HL-60/S4 treated with retinoic acid at 250 ng/mL for 4 days and 3 days (cell line): ENCODE measurements around the gene MED27.

Experiments used
- in situ Hi-C: fragments of 300-500 bp; cut with MboI; formaldehyde crosslinking; loops from 2 replicates; pipeline ENCODE4 v1.7.0; 2022; ENCODE audit warnings: low sequenced_read_pairs

The MED27 gene

DNA sequence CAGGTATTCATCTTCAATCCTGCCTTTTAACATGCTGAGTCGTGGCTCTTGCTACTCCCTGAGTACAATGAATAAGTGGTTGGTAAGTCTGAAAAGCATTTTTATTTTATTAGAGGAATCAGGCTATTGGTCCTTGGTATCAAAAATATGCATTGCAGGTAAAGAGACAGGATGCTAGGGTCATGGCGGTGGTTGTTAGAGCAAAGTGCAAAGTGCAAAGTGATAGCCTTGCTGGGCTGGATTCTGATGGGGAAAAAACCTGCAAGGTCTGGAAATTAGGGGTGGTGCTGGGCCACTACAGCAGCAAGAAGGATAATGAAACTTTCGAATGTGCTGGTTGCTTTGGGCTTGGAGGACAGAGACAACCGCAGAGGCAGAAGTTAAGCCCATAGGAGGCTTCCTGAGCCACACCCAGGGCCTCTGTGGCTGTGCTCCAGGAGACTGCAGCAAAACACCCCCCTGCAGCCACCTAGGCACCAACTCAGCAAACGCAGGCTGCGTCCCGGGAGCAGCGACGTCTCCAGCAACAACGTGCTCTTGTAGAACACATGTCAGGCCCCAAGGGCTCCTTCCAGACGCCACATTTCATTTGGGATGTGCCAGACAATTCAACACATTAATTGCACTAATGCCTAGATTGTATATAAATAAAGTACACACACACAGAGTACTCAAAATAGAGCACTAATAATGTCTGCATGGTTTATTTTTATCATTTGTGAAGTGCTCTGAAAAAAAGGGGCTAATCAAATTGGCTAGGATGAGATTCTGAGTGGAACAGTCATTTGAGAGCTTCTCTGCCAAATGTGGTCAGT, 190.0 kb downstream of the MED27 start:
- in situ Hi-C loops, result no loop called here

DNA sequence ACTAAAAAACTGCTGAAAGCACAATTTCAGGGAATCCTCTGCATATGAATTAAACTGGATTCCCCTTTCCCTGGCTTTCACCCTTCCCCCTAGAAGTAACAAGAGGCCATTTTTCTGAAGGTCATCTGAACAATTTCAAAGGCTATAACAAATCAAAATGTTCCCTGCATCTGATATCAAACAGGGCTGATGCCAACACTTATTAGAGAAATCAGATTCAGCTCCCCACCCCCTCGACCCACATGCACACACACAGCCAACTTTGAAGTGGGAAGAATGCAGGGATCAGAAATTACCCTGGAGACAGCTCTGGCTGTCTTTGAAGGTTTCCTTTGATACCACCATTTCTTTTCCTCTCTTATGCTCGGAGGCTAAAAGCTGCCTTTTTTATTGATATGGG, 190.7 kb downstream of the MED27 start:
- in situ Hi-C loops, result no loop called here

DNA sequence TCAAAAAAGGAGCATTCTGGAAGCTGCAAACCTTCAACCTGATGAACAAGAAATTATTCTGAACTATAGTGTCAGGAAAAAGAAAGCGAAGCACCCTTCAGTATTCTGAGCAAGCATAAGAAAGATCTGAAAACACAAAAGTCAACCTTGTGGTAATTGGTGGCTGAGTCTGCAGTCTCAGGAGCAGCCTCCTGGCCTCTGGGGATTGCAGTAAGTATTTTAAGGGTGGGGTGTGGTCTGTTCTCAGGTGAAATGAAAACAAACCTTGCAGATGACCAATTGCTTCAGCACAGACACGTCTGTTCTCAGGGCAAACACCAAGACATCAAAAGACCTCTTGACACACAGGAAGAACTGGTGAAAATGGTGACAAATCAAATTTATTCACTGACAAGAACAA, 192.0 kb downstream of the MED27 start:
- in situ Hi-C loops, result no loop called here

DNA sequence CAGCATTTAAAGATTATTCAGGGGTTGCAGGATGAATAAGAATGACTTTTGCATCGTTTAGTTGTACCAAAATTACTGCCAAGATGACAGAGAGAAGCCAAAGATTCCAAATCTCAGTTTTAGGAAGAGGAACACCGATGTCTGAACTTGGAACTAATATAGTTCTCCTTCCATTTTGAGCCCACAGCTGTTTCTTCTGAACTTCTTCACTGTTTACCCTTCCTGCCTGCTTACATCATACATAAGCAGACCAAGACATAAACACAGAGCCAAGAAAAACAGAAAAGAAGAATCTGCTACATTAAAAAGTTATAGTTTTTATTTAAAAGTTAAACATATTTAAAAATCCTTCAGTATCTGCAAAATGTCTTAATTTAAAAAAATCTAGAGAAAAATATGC, 192.8 kb downstream of the MED27 start:
- in situ Hi-C loops, result no loop called here

DNA sequence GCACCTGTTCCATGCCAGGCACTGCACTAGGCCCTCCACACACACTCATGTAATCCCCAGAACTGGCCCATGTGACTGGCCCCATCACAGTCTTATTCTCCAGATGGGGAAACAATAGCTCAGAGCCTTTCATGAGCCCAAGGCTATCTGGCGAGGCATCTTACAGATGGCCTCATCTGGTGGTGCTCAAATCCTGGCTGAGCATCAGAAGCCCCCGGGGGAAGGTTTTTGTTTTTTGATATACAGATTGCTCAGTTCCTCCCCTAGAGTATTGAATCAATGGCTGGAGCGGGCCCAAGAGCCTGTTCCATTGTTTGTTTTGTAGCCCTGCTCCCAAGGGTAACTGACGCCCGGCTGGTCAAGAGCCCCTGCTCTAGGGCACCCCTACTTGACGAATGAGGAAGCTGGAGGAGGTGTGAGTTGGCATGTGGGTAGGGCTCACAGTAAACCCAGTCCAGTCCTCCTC, 194.5 kb downstream of the MED27 start:
- in situ Hi-C loops, result no loop called here

DNA sequence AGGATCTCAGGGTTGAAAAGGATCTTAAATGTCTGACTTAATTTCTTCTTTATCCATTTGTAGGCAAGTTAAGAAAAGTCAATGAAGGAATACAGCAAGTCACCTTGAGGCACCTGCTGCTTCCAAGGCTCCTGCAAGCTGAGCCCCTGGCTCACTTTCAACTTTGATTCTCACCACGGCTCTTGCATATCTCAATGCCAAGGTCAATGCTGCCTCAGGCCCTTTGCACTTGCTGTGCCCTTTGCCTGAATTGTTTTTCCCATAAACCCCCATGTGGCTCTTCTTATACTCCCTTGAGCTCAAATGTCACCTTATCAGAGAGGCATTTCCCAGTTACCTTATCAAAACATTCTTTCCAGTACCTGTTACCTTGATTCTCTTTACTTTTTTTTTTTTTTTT, 195.4 kb downstream of the MED27 start:
- in situ Hi-C loops, result no loop called here

DNA sequence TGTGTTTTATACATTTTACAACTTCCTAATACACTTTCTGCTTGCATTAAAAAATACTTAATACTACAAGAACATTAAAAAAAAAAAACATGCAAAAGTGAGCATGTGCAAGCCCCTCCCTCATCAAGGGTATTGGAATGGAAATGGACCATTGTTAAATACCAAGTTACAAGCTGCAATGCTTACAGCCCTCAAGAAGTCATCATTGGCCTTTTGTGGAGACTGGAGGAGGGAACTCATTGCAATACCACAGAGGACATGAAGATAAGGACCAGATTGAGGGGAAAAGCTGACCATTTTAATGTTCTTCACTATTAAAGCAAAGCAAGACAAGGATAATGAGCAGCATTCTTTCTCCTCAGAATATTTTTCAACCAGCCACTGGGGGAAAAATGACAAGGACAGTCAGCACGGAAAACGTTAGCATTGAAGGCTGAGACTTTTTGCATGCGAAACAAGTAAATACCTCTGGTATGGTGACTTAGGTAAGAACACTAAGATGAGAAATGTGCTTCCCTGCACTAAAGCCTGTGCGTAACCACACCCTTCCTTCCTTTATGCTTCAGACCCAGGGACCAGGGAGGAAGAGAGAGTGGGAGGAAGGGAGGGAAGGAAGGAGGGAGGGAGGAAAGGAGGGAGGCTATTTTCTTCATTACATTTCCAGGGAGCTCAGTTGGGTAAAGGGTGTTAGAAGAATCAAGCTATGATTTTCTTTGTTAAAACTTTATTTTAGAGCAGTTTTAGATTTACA, 198.7 kb downstream of the MED27 start:
- in situ Hi-C loops, result no loop called here

DNA sequence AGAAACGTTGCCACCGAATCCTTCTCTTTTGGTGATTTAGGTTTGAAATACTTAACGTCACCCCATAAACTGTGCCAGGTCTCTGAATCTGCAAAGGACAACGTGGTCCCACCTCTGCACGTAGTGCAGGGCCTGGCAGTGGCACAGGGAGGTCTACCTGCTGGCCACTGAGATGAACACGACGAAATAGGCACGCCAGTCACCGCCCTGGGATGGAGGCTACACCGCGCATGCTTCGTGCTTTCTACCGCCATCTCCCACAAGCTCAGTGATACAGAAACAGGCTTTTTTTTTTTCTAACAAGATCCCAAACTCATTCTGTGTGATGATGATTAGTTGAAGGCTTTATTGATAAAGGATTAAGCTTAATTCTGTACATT, 199.8 kb downstream of the MED27 start:
- in situ Hi-C loops, result no loop called here

DNA sequence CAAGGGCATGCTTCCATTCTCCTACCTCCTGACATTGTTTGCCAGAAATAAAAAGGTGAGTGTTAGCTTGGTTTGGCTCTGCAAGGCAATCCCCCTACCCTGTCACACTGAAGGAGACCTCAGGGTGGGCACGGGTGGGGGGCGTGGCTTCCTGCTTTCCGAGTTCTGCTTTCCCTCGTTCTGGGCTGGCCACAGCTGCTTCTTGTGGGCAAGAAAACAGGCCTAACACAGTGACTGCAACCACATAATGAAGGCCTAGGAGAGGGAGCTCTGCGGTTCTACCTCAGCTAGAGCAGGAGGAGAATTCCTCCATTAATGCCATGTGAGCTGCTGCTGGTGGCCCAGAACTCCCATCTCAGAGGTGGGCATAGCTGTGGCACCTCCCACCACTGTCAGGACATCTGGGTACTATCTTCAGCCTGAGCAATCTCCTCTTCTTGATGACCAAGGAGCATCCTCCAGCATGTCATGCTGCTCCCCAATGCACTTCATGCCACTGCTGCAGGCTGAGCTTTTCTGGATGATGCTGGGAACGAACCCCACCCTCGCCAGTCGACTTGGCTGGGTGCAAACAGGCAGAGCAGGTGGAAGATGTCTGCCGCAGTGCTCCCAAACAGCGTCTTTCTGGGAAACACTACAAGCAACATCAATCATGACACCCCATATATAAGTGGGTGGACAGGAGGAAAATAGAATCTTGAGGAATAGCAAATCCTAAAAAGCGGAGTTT, 200.3 kb downstream of the MED27 start:
- in situ Hi-C loops, result no loop called here

DNA sequence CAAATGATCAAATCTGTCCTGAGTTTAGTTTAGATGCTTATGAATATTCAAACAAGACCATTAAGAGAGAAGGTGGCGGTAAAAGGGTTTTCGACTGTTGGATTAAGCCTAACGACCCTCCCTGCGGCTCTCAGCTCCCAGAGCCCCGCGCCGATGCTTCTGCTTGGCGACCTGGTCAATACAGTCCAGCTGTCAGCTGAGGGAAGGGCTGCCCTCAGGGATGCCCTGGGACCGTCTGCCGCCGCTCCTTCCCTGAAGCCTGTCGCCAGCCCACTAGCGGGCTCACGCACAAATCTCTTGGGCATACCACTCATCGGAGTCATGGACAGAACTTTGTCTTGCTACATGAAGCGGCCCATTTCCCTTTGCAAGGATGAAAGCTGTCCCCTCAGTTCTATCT, 203.2 kb downstream of the MED27 start:
- in situ Hi-C loops, result no loop called here

DNA sequence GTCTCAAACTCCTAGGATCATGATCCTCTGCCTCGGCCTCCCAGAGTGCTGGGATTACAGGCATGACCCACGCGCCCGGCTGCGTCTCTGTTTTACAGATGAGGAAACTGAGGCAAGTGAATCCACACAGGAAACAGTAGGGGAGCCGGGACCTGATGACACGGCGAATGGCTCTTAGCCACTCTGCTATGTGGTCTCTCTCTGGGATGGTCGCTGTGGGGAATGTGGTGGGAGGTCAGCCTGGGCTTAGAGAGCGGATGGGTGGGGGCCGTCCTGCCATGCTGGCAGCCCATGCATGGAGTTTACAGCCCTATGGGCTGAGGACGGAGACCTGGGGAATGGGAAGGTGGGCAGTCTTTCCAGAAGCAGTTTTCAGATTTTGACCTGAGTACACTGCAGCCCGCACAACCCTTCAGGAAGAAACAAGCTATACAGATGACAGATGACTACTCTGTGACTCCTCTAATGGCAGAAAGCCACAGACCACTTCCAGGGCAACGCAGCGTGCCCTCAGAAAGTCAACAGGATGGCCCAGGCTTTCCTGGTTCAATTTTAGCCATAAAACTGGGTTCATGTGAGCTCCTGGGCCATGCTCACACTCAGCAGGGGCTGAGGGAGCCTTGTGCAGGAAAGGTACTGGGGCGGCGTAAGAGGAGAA, 203.7 kb downstream of the MED27 start:
- in situ Hi-C loops, result no loop called here

DNA sequence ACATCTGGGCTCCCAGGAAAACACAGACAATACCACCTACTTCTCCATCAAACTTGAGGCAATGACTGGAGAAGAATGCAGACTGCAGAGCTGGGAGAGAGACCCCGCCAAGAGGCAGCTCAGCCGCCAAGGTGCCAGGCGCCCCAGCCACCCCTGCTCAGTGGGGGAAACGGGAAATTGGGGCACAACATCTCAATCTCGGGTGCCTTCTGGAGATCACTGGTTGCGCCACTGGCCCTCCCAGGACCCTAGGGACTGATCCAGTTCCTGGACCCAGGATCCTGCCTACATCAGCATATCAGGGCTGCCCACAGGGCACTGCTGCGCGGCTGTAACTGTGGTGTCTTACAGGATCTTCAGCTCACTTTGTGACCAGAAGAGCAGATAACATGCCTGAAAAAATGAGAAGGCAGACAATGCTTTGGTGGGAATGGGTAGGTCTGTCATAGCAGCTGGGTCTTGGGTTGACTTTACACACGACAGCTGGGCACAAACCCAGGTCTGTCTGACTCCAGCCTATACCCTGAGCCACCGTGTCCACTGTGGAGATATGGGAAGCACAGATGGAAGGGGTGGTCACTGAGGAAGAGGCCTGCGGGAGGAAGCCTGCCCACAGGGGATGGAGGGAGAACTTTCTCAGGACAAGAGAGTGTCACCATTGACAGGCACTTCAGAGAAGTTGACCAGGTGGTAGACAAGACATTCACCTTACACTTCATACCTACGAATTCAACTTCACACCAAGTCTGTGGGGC, 204.6 kb downstream of the MED27 start:
- in situ Hi-C loops, result no loop called here

DNA sequence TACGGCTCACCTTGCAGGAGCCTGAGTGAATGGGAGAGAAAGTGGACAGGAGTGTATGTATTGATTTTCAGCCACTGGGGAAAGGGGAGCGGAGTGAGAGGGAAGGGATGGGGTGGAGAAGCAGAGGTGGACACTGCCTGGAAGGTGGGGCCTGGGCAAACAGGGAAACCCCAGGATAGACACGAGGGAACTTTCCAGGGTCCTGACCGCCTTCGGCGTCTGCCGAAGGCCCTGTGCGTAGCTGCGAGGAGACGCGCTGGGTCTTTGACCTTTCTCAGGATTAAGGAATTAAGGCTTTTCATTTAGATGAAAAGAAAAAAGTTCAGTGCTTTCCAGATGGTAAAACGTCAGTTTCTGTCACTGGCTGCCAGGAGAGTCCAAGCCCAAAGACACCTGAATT, 205.2 kb downstream of the MED27 start:
- in situ Hi-C loops, result no loop called here

DNA sequence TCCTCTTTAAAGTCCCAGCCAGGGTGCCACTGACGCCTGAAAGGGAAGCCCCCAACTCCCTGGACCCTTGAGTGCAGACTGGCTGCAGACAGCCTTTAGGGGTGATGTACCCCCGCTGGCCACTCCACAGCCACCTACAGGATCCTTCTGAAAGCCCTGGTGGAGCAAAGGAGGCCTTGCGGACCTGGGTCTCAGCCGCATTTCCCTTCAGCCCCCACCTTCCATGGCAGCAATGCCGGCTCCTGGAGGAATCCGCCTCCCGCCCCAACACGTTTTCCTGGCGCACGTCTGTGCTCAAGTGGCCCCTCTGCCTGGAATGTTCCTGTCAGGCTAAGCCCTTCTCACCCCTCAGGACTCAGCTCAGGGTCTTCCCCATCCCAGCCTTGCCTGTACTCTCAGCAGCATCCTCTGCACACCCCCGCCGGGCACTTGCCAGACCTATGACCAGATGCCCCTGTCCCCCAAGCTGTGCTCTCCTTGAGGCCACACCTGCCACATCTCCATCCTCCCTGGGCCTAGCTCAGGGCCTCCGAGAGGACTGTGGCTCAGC, 205.7 kb downstream of the MED27 start:
- in situ Hi-C loops, result no loop called here

DNA sequence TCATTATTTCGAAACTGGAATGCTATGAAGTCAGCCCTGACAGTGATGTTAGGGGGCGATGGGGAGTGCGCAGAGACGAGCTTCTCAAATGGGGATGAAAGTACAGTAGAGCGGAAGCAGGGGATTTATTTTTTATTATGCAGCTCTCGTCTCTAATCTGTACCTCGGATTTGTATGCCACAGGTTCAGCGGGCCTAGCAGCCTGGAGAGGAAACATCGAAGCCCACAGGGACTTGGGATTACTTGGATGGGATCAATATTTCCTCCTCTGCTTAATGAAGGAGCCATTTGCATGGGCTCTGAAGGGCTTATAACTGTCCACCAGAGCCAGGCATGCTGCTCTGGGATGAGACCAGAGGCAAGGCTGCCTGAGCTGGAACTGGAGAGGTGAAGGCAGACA, 206.3 kb downstream of the MED27 start:
- in situ Hi-C loops, result no loop called here

DNA sequence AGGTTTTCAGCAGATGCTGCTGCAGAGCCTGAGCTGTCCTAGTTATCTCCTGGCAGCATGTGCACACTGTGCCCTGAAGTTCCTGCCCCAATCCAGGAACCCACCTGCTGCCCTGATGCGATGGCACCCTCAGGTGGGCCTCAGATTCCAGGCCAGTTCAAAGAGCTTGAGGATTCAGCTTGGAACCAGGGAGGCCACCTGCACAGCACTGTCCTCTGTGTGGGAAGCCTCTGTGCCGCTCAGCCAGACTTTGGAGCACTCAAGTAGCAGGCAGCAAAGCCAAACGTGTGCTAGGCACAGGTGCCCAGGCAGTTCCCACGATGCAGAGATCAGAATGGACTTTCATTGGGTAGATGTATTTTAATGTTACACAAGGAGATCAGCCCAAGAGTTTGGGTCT, 207.0 kb downstream of the MED27 start:
- in situ Hi-C loops, result no loop called here

DNA sequence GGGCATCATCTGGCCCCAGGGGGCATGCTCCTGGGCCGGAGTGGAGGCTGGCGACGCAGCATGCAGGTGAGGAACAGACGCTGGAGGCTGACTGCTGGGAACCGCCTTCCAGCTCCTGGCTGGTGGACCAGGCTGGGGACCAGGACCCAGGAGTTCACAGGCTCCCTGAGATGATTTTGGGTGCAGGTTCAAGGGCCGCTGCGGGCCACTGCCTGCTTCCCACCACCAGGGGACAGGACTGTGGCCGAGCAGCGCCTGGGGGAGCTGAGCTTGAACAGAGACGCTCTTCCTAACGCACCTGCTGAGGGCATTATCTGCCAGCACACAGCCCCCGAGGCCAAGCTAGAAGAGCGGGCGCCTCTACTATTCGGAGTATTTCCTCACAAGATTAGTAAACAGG, 207.7 kb downstream of the MED27 start:
- in situ Hi-C loops, result no loop called here

DNA sequence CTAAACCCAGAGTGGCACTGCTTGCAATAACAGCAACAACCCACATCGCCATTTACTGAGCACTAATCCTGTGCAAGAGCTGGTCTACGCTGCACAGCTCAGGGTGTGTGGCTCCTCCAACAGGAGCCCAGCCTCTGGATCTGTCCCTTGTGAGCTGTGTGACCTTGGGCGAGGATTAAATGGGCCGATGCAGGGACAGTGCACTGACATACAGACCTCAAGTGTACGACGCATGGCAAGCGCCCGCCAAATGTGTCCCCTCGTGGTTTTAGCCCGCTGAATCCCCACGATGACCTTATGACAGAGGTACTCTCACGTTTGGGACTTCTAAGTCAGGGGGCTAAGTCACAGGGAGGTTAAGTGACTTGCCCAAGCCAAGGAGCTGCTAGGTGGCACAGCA, 209.5 kb downstream of the MED27 start:
- in situ Hi-C loops, result no loop called here

DNA sequence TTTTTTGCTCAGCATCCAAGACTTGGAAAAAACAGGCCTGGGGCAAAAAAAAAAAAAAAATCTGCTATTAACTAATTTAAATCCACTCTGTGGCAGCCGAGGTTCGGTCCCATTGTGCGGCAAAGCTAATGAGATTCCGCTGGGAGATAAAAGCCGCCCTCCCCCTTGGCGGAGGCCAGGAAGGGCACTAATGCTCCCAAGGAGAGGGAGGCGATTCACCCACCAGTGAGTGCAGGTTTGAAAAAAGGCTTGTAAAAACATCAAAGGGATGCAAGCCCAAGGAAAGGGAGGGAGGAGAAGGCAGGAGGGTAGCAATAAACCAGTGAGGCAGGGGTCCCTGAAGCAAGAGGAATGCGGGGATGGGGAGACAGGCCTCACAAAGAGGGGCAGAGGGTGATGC, 210.3 kb downstream of the MED27 start:
- in situ Hi-C loops, result no loop called here

DNA sequence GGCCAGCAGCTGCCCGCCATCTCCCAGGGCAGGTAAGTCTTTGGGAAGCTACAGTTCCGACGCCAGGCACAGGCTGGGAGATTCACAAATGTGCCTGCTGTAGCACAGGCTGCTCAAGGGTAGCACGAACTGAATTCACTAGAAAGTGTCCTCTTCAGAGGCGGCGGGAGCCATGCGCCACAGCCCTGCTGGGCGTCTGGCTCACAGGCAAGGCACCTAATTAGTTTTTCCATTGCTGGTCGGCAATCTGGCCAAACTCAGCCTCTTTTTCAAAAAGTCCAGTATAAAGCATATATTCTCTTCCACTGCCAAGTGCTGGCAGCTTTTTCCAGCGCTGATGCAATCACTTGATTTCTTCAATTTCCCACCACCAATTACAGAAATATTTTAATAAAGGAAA, 210.9 kb downstream of the MED27 start:
- in situ Hi-C loops, result no loop called here
